B cell (primary cell): ENCODE results near the gene FILIP1.

Source experiments
- EZH2 ChIP-seq: IDR thresholded peaks from 2 replicates; pipeline ENCODE4 v1.6.1; 2012; ENCODE audit warnings: borderline replicate concordance, low read depth, mild to moderate bottlenecking, moderate library complexity, low read length; ENCODE audit not compliant: insufficient read depth, poor library complexity, severe bottlenecking
- TF ChIP-seq, protein P1 (sequence below): fragments of 200-600 bp; IDR thresholded peaks from one replicate; pipeline ENCODE4 v1.8.0; 2022; ENCODE audit warnings: antibody characterized with exemption, mild to moderate bottlenecking

DNA sequence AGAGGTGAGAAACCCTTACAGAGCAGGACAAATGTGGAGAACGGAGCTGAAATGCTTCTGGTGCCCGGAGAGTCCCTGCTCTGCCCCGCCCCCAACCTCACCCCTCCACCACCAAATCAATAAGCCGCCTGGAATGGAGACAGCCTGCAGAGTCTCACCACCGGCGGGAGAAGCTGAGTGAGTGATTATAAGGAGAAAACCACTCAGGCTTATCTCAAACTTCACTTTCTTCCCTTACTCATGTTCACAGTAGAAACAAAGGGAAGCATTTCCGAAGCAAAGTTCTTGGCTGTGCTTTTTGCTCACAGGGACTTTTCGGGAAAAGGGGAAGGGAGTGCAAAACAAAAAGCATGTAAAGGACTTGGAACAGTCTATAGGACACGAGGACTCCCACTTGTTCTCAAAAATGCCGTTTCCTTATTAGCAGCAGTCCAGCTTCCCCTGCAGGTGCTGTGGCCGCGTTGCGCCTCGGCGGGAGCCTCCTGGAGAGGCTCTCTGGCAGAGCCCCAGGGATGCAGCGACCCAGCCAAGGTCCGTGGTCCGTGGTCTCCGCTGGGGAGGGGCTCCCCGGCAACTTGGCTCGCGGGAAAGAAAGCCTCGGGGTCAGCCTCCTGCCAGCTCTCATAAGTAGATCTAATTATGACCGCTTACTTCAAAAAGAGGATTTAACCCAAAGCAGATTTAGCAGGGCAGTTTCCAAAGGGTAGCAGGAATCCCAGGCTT is 144.2 kb downstream of the FILIP1 start:
- TF ChIP-seq, protein P1, sequence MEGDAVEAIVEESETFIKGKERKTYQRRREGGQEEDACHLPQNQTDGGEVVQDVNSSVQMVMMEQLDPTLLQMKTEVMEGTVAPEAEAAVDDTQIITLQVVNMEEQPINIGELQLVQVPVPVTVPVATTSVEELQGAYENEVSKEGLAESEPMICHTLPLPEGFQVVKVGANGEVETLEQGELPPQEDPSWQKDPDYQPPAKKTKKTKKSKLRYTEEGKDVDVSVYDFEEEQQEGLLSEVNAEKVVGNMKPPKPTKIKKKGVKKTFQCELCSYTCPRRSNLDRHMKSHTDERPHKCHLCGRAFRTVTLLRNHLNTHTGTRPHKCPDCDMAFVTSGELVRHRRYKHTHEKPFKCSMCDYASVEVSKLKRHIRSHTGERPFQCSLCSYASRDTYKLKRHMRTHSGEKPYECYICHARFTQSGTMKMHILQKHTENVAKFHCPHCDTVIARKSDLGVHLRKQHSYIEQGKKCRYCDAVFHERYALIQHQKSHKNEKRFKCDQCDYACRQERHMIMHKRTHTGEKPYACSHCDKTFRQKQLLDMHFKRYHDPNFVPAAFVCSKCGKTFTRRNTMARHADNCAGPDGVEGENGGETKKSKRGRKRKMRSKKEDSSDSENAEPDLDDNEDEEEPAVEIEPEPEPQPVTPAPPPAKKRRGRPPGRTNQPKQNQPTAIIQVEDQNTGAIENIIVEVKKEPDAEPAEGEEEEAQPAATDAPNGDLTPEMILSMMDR = no peak
- TF ChIP-seq EZH2 = no peak
